HT1080 (cell line): ENCODE measurements around the gene NTF3. TPM values are rescaled to one million over a fixed set of nuclear protein-coding genes. Genes with fewer than 3 reads are reported as not detected.

ENCODE experiments used
- DNase-seq: peaks from one replicate; pipeline ENCODE4 v3.0.0-alpha.2; 2015; ENCODE audit warnings: low read depth
- total RNA-seq: library from RNA; depleted of rRNA; stranded (reverse); fragments of >200 nt; shearing (Covaris generic); gene quantifications from 2 replicates; pipeline ENCODE4 v1.2.3, GENCODE V29; 2014

The NTF3 gene
- total RNA-seq, 1 experiment from 2014 or later: not detected

DNA sequence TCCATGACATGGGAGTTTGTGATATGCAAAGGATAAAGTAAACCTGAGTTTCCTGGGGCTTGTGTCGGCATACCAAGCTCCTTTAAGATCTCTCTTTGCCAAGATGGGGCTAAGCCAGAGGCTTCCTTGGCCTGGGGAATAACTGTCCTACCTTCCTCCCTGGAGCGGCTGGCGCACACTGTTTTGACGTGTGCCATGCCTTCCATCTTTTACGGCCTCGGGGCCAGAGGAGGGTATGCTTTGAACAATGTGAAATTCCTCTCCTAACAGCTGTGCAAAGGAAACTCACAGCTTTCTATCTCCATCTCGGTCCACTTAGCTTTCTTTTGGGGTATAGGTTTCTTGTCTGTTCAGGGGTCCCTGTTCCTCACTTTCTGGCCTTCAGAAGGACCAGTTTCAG is 55.2 kb downstream of the NTF3 start:
- no peak for DNase-seq

- DNase-seq: no peak
Measured at GRCh38 chr12:5487948-5488625, 56.2 kb downstream of the NTF3 start.

GRCh38 chr12:5488626-5488955 is 56.7 kb downstream of the NTF3 start:
- DNase-seq: no peak

GRCh38 chr12:5489017-5489416 is 57.1 kb downstream of the NTF3 start:
- DNase-seq: no peak

DNA sequence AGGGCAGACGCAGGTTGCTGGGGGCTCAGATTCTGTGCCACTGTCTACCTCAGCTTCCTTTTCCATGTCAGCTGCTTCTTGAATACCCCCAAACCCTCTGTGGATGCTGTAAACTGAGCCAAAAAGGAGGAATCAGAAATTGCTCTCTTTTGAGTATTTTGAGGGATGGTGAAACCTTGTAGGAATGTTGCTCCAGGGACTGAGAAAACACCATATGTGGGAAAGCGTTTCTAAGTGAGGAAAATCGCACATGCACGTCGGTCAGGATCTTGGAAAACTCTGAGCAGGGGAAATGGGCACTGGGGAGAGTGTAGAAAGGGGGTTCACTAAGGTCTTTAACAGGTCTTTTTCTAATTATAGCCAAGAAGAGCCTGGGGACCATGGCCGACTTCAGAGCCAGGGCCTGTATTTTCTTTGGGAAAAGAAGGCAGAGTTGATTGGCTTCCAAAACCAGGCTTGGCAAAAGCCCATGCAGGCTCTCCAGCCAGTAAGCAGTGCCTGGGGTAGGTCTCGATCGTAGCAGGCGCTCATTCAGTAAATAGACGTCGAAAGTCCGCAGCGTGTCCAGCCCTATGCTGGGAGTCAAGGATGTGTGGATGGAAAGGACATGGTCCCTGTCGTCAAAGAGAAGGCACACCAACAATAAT is 58.0 kb downstream of the NTF3 start:
- DNase-seq: no peak

DNA sequence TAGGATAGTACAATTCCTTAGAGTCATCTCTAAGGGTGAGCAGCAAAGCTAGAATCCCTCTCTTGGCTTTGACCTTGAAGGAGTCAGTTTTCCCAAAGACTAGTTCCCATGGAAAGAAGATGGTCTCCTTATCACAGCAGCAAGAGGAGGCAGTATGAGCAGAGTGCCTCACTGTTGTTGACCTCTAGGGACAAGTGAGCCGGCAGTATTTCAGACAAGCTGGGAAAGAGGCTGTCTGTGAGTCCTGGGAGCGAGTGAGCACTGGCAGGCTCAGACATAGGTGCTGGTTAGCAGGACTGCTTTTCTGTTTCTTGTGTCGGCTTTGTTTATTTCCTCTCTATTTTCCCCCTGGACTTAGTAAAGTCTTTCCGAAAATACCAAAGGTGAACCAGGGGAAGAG is 60.7 kb downstream of the NTF3 start:
- DNase-seq: no peak

GRCh38 chr12:5493018-5493417 is 61.1 kb downstream of the NTF3 start:
- DNase-seq: no peak

DNA sequence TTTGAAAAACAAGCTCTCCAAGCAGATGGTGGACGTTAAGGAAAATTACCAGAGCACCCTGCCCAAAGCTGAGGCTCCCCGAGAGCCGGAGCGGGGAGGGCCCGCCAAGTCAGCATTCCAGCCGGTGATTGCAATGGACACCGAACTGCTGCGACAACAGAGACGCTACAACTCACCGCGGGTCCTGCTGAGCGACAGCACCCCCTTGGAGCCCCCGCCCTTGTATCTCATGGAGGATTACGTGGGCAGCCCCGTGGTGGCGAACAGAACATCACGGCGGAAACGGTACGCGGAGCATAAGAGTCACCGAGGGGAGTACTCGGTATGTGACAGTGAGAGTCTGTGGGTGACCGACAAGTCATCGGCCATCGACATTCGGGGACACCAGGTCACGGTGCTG is 62.4 kb downstream of the NTF3 start:
- DNase-seq: no peak

GRCh38 chr12:5497329-5498053 is 65.6 kb downstream of the NTF3 start:
- no peak for DNase-seq

GRCh38 chr12:5498076-5498475 is 66.2 kb downstream of the NTF3 start:
- DNase-seq: no peak

GRCh38 chr12:5498806-5499205 is 66.9 kb downstream of the NTF3 start:
- DNase-seq: no peak

GRCh38 chr12:5499566-5500330 is 67.8 kb downstream of the NTF3 start:
- DNase-seq: no peak

DNA sequence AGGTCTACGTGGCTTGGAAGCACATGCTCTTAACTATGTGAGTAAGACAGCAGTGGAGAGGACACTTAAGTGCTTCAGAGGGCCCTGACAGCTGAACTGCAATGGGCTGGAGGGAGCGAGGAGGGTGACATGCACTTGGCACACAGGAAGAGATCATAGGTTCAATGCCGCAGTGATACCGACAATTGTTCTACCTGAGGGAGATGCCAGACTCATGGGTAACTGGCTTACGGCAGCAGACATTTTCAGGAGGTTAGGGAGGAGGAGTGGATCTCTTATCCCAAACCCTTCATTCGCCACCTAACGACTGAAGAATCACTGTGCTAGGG is 68.4 kb downstream of the NTF3 start:
- no peak for DNase-seq

- DNase-seq: no peak
Measured at GRCh38 chr12:5503774-5504173, 71.9 kb downstream of the NTF3 start.

GRCh38 chr12:5505116-5505515 is 73.2 kb downstream of the NTF3 start:
- DNase-seq: no peak

GRCh38 chr12:5505751-5506150 is 73.8 kb downstream of the NTF3 start:
- DNase-seq: no peak

GRCh38 chr12:5506295-5506694 is 74.4 kb downstream of the NTF3 start:
- no peak for DNase-seq

GRCh38 chr12:5506821-5507231 is 74.9 kb downstream of the NTF3 start:
- no peak for DNase-seq

- no peak for DNase-seq
Measured at GRCh38 chr12:5507401-5507935, 75.6 kb downstream of the NTF3 start.

- DNase-seq: no peak
Measured at GRCh38 chr12:5507944-5508343, 76.0 kb downstream of the NTF3 start.

DNA sequence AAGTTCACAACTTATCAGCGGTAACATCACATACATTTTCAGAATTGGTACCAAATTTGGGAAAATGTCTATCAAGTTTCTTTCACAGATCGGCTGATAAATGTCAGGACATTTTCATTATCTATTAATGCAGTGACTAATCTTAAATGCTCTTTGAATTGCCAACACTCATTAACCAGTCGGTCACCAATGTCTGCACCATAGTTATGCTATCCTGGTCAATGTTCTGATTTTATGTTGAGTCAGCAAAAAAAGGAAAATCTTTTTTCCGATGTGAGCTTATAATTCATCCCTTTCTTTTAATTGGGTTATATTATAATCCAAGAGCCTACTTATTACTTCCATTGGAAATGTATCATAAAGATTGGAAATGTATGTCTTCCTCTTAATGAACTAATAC is 77.2 kb downstream of the NTF3 start:
- no peak for DNase-seq

DNA sequence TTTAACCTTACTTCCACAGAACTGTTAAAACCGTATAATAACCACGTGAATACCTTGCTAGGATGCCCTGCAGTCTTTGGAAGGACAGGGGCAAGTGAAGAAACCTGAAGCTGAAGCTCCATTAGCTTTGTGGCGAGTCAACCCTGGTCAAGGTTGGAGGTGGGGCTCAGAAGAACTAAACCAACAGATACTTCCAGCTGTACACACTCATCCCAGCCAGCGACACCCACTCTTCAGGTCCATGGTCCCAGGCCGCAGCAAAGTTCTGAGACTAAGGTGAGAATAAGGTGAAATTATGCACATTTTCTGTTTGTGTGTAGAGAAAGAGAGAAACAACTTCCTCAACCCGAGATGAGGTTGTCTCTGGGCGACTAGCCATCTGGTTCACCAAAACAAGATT is 77.6 kb downstream of the NTF3 start:
- DNase-seq: no peak
